NCI-H2107 treated with DMSO at 0.1 percent for 48 hours (cell line): ENCODE data around the gene GNPTG.

Experiments
- DNase-seq: peaks from one replicate; lab custom pipeline; 2025; ENCODE audit not compliant: unreplicated experiment; lab: John Stamatoyannopoulos, UW

The GNPTG gene

GRCh38 chr16:1371054-1371978 is 19.6 kb downstream of the GNPTG start:
- DNase-seq, result no peak

GRCh38 chr16:1372292-1372950 is 20.7 kb downstream of the GNPTG start:
- DNase-seq, result no peak

DNA sequence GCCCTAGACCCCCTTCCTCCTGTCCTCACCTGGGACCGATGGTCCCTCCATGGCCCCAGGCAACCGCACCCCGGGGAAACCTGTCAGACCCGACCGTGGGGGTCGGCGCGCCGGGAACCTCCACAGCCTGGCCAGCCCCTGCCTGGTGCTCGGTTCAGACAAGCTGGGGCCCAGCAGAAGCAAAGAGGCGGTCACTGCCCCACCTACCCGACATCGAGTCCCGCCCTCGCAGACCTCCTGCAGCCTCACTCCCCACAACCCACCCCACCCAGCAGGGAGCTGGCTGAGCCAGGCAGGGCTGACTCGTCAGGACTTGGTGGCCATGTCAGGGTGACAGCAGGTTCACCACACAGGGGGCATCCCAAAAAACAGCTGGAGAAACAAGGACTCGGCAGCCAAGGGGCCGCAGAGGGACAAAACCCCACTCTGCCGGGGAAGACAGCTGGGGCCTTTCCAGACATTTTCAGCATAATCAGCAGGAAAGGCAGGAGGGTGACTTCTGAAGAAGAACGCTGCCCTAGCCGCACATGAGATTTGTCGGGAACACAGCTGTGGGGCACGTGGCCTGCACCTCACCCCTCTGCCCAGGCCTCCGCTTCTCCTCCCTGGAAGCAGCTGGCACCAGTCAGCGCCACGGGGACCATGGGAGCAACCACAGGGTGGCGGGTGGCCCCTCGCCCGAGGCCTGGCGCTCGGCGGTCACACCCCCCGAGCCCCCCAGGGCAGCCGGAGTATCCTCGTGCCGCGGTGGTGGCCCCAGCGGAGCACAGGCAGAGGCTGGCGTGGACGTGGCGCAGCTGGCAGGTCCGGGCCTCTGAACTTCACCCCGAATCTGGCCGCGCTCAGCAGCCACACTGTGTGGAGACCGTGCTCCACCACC is 22.9 kb downstream of the GNPTG start:
- DNase-seq, result no peak

DNA sequence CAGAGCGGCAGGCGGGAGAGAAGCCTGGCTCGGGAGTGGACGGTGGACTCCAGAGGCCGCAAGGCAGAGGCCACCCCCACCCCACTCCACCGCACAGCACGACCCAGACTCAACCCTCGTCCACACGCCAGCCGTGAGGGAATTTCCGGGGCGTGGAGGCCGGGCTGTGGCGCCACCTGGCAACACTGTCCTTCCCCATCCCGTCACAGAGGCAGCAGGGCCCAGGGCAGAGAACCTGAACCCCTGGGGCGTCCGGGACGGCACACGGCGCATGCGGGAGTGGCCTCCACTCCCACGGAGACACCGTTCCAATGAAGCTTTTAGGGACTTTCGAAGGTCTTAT is 23.5 kb downstream of the GNPTG start:
- no peak for DNase-seq

- no peak for DNase-seq
Observed at GRCh38 chr16:1375741-1376410, 24.1 kb downstream of the GNPTG start.

DNA sequence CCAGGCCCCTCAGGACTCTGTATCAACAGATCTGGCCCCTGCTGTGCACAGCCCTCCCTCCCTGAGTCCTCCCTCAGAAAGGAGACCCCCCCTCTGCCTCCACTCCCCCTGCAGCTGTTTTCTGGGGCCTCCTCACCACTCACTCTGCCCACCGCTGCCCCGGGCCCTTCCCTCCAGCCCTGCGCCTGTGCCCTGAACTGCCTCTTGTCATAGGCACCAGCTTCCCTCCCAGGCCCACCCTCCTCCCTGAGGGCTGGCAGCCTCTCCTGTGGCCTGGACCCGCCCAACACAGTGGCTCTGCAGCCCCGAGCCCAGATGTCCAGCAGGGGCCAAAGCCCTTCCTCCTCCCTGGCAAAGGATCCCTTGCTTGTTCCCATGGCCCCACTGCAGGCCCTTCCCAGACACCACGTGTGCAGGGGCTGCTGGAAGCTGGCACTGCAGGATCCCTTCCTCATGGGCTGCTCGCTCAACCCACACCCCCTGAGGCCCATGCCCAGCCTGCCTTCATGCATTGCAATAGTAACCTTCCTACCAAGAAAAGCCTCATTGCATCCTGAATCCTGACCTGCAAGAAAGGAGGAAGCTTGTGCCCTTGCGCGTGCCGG is 25.8 kb downstream of the GNPTG start:
- no peak for DNase-seq

- no peak for DNase-seq
Observed at GRCh38 chr16:1378087-1378803, 26.5 kb downstream of the GNPTG start.

- no peak for DNase-seq
Observed at GRCh38 chr16:1378804-1379303, 27.1 kb downstream of the GNPTG start.

DNA sequence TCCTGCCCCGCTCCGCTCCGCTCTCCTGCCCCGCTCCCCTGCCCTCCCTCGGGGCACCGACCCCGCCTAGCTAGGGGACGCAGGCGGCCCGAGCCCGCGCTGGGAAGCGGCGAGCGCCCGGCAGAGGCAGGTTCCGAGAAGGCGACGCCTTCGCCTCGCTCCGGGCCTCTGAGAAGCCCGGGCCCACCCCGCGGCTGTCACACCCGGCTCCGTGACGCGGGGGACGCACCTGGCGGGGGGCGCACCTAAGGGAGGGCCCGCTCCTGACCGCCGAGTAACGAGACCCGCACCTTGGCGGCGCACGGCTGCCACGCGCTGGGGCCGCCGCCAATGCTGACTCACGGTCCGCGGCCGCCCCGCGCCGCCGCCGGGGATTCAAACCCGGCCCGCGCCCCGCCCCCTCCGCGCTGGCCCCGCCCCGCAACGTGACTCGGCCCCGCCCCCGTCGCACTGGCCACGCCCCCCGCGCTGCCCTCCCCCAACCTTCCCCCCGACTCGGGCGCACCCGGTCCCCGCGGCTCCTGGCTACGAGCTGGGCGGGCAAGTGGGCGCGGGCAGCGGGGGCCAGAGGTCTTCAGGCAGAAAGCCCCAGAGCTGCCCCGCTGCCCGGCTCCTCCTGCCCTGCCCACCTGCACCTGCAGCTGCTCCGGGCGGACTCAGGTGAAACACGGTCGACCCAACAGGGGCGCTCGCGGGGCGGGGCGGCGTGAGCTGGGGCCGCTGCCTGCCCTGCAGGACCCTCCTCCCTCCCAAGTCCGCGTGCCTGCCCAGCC is 27.8 kb downstream of the GNPTG start:
- DNase-seq, result no peak

DNA sequence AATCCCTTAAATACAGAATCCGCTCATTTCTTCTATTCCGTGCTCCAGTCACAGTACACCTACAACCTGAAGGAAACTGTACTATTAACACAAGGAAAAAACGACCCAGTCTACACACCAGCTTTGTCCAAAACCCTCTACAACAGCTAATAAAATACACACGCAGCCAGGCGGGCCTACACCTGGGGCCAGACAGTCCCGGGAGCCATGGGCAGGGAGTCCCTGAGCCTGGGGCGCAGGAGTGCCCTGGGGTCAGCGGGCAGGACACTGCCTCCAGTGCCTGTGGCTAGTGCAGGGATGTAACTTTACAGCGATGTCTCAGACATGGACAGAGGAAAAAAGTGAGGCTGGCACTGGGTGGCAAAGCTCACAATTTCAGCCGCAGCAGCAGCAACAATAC is 28.5 kb downstream of the GNPTG start:
- no peak for DNase-seq

GRCh38 chr16:1381612-1382406 is 30.1 kb downstream of the GNPTG start:
- DNase-seq, result no peak

DNA sequence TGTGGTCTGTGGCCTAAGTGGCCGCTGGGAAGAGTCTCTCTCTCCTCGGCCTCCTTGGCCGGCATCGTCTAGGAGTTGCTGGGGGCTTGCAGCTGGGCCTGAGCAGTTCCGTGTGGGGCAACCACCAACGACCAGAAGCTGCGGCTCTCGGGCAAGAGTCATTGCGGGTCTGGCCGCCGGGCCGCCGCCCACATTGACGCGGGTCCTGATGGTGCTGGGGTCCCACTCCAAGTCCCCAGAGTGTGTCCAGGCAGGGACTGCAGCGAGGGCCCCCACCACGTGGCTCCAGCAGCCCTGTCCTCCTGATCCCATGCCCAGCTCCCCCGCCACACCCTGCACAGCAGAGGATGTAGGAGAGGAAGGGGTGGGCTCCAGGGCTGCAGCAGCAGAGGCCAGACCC is 31.8 kb downstream of the GNPTG start:
- no peak for DNase-seq

- DNase-seq, result no peak
Observed at GRCh38 chr16:1385232-1385631, 33.5 kb downstream of the GNPTG start.

GRCh38 chr16:1387331-1387730 is 35.6 kb downstream of the GNPTG start:
- DNase-seq, result no peak

DNA sequence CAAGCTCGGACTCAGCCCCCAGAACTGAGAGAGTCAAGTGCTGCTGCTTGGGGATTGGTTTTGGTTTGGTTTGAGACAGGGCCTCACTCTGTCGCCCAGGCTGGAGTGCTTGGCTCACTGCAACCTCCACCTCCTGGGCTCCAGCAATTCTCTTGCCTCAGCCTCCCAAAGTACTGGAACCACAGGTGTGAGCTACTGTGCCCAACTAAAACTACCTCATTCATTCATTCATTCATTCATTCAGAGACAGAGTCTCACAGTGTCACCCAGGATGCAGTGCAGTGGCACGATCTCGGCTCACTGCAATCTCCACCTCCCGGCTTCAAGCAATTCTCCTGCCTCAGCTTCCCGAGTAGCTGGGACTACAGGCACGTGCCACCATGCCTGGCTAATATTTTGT is 38.0 kb downstream of the GNPTG start:
- no peak for DNase-seq

GRCh38 chr16:1390239-1390779 is 38.6 kb downstream of the GNPTG start:
- DNase-seq, result no peak

DNA sequence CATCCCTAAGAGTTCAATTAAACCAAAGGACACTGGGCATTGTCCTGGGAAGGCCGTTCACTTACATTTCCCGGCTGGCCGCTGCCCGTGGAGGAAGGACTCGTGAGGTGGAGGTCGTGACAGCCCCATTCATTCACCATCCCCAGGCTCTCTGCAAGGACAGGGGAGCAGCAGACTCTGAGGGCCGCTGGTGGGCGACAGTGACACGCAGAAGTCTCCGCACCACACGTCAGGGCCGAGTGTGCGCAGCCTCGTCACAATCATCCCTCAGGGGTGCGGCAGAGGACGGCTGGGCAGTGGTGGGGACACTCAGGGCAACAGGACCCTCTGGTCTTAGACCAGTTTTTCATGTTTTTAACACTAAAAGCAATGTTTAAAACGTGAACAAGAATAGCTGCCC is 41.1 kb downstream of the GNPTG start:
- DNase-seq, result no peak

DNA sequence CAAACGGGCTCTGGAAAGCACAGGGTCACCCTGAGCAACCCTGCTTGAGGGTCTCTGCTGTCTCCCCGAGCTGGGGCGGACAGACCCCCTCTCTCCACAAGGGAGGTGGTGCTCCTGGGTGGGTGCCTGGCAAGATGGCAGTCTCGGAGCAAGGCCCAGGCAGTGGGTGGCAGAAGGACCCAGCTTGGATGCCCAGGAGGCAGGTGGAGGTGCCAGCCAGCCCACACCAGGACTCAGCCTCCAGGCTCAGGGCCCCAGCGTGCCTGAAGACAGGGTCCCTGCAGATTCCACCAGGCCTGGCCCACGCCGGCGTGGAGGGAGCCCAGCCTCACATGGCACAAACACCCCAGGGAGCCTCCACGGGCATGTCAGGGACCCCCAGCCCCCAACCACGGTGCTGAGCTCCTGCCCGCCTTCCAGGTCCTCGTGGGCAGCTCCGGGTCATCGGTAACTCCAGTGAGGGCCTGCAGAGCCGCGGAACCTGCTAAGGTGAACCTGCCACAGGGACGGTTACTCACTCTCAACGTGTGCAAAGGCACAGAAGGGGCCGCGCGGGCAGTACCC is 42.0 kb downstream of the GNPTG start:
- DNase-seq, result no peak
